NCI-H1105 (cell line): ENCODE measurements around the gene COMP.

ENCODE experiments used
- DNase-seq: peaks from one replicate; lab custom pipeline; 2025; lab: John Stamatoyannopoulos, UW

Gene COMP

DNA sequence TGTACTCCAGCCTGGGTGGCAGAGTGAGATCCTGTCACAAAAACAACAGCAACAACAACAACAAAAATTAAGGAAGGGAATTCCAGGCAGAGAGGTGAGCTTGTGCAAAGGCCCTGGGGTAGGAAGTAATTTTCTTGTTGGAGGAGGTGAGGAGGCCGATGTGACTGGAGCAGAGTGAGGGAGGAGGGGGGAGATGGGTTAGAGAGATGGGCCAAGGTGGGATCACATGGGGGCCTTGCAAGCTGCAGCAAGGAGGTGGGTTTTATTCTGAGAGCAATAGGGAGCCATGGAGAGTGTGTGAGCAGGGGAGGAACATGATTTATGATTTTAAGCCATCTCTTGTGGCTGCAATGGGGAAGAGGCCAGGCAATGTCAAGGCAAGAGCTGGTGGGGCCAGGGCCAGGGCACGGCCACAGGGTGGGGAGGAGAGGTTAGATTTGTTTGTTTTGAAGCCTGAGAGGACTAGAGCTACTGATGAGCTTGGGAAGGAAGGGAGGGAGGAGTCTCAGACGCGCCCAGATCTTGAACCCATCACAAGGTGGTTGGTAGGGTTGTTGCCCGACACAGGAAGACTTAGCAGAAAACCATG, 12.5 kb upstream of the COMP start:
- no peak for DNase-seq

DNA sequence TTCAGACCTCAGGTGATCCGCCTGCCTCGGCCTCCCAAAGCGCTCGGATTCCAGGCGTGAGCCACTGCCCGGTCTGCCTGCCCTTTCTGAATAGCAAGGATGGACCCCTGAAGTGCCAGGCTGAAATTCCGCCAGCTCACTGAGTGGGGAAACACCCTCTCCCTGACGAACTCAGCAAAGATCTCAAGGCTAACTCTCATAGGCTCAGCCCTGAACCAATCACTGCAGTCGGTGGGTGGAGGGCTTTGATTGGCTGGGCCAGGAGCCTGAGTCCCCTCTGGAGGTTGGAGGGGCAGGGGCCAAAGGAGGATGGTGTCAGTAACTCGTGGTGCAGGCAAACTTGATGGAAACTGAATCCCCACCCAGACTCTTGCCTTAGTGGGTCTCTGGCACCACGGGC, 11.2 kb upstream of the COMP start:
- no peak for DNase-seq

DNA sequence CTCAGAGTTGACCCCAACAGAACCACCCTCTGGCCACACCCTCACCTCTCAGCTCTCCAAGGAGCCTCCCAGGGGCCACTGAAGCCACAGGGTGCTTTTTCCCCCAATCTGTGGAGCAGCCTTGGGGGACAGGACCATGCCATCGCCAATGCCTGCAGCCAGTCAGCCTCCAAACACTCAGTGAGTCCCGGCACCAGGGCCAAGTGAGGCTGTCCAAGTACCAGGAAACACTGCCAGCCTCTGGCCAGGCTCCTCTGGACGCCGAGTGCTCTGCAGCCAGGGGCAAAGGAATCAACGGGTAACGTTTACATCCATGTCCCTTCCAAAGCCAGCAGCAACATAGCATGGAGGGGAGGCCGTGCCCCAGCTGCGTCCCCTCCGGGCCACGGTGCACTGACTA, 9.5 kb upstream of the COMP start:
- DNase-seq = no peak

DNA sequence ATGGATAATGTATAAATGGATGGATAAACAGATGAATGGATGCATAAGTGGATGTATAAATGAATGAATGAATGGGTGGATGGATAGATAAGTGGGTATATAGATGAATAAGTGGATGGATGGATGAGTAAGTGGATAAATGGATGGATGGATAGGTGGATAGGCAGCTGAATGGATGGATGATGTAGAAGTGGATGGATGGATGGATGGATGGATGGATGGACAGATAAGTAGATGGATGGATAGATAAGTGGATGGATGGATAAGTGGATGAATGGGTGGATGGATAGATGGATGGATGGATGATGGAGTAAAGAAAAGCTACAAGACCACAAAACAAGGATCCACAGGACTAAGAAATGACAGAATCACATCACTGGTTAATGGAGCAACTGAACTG, 9.0 kb upstream of the COMP start:
- DNase-seq = no peak

DNA sequence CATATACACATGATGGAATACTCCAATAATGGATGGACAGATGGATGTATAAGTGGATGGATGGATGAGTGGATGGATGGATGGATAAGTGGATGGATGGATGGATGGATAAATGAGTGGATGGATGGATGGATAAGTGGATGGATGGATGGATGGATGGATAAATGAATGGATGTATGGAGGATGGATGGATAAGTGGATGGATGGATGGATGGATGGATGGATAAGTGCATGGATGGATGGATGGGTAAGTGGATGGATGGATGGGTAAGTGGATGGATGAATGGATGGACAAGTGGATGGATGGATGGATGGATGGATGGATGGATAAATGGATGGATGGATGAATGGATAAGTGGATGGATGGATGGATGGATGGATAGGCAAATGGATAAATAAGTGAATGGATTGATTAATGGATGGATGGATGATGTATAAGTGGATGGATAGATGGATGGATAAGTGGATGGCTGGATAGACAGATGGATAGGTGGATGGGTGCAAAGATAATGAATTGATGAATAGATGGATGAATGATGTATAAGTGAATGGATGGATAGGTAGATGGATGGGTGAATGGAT, 8.4 kb upstream of the COMP start:
- no peak for DNase-seq

DNA sequence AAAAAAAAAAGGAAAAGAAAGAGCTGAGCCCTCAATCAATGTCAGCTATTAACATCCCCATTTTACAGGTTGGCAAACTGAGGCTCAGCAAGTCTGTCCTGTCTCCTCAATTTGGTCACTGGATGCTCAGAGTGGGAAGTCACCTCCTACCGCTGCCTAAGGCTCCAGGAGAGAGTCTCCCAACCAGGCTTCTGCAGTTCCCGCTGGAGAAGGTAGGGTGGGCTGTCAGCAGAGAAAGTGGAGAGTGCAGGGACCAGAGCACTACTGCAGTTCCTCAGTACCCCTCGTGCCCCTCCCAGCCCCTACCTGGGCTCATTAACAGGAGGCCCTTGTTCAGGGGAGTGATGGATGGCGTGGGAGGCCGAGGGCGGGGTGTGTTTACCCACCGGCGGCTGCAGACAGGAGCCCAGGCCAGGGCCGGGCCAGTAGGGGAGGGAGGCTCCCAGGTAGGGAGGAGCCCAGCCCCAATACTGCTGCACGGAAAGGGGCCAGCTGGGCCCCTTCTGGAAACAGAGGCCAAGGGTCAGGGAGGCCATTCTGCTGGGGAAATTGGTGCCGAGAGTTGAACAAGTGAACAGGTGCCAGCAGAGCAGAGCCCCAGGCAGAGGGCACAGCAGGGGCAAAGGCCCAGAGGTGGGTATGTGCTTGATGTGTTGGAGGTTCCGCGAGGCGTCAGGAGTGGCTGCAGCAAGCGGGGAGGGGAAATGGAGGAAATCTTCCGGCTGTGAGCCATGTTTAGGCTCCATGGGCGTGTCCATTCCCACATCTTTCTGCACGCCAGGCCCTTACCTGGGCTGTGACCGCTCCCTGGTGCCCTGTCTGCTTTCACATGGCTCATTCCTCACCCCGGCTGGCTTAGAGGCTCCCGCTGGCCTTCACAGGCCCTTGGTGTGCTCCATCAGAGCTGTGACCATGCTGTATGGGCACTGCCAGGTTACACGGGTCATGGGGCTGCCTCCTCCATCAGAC, 7.6 kb upstream of the COMP start:
- DNase-seq = no peak

DNA sequence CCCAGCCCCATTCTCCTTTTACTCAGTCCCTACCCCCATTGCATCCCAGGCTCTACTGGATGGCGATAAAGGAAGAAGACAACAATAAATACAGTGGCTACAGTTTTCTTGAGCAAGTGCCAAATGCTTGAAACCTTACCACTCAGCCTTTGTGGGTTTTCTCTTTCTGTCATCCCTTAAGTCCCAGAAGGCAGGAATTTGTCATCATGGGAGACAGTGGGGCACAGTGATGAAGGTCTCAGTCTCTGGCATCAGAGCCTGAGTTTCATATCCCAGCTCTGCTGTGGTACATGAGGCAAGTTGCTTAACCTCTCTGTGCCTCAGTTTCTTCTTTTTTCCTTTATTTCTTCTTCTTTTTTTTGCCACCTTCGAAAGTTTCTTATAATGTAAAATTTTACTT, 5.1 kb upstream of the COMP start:
- DNase-seq = no peak

DNA sequence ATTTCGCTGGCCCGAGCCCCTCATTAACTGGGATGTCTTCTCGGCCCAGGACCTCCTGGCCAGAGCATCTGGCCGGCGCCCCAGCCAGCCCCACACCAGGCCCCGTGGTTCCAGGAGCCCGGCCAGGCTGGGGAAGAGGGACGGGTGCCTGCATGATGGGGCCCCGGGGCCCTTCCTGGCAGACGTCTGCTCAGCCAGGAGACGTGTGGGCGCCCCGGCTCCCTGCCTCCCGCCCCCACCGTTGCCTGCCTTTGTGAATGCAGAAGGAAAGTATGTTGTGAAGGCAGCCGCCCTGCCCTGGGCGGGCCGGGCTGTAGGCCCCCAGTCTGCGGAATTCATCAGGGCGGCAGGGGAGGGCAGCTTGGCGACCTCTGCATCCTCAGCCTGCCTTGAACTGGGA, 4.4 kb upstream of the COMP start:
- no peak for DNase-seq

DNA sequence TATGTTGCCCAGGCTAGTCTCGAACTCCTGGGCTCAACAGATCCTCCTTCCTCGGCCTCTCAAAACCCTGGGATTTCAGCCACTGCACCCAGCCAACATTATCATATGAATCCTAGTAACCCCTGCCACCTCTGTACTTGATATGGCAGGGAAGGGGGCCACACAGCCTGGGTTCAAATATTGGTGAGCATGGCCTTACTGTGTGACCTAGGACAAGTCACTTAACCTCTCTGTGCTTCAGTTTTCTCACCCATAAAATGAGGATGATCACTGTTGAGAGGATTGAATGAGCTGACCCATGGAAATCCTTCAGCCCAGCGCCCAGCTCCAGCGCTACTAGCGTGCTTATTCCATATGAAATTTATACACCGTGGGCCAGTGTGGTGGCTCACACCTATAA, 3.6 kb upstream of the COMP start:
- no peak for DNase-seq

DNA sequence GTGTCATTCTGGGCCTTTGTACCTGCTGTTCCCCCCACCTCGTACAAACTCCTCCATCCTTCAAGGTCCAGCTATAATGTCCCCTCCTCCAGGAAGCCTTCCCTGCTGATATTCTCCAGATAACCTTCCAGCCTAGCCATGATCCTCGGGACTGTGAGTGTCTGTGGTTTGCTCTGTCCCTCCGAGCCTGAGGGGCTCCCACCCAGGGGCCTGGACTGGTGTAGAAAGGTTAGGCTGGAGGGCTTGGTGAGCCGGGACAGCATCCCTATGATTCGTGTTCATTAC, 2.9 kb upstream of the COMP start:
- DNase-seq = no peak

DNA sequence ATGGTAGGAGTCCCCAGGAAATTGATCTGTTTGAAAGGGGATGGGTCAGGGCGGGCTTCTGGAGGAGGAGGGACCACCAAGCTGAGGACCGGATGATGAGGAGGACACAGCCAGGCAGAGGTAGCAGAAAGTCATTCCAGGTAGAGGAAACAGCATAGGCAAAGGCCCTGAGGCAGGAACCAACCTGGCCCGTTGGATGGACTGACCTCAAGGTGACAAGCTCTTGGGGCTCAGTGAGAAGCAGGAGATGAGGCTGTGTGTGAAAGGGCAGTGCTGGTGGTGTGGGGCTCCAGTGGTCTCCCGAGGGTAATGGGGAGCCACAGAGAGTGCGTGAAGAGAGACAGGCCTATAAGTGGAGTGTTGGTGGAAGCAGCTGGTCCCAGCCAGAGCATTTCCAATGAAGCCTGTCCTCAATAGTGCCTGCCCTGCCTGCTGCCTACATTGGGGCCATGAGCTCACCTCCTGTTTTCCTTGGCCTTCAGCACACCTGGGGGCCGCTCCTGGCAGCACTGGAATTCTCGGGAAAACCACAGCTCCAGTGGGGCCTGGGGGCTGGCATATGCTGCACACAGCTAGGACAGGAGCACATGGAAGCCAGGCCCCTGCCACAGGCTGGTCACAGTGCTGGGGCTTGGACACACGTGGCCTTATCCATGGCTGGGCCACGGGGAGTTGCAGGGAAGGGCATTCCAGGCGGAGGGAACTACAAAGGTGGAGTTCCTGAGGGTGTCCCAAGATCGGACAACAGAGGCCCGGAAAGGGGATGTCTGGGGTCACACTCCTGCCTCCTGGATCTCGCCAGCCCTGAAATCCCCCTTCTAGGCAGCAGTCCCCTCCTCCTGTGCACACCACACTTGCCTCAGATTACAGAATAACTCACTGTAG, 2.3 kb upstream of the COMP start:
- DNase-seq = no peak

DNA sequence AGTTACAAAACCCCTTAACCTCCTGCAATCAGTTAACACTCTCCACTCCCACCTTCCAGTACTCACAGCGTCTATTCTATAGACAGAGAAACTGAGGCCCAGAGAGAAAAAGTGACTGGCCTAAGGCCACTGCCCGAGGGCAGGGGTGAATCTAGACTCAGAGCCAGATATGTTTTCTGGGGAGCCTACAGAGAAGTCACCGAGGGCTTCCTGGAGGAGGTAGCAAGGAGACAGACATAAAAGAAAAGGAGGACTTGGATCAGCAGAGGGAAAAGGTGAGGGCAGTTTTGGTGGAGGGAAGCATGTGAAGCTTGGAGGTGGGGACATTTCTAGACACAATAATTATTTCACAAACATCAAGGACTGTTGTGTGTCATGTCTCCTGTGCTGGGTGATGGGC, 1.6 kb upstream of the COMP start:
- DNase-seq = no peak

DNA sequence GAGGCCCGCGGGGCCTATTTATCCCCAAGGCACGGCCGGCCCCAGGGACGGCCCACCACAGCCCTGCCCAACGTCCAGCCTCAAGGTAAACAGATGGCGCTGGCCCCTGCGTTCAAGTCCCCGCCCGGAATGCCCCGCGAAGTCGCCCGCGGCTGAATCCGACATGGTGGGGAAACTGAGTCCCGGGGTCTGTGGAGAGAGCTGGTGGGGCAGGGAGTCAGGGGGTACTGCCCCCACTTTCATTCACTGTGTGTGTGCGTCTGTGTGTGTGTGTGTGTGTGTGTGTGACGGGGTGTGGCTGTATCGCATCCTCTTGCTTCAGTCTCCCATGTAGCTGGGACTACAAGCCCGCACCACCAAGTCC, 192 bp upstream of the COMP start:
- DNase-seq = no peak

DNA sequence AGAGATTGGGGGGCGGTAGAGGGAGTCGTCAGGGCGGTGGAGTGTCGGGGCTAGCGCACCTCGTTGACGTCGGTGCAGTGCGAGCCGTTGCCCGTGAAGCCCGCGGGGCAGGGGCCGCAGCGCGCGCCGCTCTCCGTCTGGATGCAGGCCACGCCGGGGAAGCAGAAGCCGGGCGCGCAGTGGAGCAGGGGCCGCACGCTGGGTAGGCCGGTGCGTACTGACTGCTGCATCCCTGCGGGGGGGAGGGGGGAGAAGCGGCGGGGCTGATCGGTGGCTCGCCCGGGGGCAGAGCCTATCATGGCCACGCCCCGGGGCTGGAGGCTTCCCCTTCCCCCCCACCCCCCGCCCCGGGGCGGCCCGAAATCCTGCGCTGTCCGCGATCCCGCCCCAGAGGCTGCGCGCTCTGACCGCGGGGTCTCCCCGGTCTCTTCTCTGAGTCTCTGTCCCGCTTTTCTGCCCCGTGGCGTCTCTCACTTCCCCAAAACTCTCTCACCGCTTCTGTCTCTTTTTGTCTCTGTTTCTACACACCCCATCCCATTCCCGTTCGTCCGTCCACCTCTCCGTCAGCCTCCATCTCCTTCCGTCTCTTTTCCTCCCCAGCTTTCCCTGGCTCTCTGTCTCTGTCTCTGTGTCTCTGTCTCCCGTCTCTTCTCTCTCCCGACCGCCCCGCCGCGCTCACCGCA, 1.1 kb downstream of the COMP start:
- DNase-seq = peak; percentile 43

DNA sequence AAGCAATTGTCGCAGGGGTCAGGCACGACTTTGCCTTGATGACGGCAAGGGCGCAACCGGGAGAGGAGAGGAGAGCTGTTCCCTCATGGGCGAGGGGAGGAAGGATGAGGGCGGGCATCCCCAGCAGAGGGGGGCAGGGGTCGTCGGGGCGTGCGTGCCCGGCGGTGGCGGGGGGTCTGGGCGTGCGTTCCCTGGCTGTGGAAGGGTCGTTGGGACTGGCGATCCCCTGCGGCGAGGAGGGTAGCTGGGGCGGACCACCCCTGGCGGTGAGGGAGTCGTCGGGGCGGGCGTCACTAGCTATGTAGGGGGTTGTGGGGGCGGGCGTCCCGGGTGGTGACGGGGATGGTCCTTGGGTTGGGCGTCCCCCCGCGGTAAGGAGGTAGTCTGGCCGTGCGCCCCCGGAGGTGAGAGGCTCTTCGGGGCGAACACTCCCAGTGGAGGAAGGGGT, 1.7 kb downstream of the COMP start:
- DNase-seq = no peak

DNA sequence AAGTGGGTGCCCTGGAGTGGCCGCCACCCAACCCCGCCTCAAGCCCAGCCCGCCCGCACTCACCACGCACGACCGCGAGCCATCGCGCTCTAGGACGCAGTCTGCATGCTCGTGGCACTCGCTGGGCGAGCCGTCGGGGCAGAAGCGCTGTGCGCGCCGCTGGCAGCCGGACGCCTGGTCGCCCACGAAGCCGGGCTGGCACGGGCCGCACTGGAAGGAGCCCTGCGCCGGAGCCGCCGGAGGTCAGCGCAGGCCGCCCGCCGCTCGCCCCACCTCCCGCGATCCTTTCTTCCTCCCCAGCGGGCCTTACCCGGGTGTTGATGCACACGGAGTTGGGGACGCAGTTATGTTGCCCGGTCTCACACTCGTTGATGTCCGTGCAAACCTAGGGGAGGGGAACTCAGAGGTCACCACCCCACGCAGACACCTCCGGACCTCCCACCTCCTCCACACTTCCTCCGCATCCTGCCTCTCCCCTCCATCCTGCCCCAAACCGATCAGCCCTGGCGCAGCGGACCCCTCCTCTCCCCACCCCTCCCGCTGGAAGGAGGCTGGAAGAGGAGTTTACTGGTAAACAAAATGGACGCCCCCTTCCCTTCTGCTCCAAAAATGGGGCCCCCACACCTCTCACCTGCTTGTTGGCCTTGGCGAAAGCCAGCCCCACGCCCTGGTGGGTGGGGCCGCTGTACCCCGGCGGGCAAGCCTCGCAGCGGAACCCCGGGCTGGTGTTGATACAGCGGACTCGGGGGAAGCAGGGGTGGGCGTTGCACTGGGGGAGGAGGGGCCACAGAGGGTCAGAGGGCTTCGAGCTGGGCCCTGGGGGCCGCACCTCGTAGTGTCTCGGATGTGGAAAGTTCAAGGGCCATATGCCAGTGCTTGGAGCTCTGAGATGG, 2.3 kb downstream of the COMP start:
- DNase-seq = no peak

DNA sequence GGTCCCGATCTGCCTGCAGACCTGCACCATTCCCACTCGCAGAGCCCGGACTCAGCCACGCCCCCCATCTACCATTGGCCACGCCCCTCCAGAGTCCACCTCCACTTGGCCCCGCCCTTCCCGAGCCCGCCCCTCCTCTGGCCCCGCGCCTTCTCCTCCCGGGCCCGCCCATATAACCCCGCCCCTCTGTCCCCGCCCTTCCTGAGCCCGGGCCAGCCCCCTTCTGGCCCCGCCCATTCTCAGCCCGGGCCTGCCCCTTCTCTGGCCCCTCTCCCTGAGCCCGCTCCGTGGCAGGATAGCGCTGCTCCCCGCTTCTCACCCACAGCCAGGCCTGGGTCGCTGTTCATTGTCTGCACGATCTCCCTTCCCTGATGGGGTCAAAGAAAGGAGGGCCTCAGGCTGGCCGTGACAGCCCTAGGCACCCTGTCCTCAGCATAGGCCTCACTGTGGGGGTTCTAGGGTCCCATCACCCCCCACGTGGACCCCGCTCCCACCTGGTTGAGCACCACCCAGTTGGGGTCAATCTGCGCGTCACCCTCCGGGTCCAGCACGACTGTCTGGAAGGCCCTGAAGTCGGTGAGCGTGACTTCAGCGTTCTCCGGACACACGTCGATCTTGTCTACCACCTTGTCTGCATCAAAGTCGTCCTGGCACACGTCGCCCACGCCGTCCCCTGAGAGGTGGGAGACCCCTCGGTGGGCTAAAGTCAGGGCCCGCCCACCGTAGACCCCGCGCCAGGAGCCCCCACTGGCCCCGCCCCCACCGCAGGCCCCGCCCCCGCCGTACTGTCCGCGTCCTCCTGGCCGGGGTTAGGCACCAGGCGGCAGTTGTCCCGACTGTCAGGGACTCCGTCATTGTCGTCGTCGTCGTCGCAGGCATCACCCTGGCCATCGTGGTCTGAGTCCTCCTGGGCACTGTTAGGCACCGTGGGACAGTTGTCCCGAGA, 5.7 kb downstream of the COMP start:
- DNase-seq = peak; percentile 81

DNA sequence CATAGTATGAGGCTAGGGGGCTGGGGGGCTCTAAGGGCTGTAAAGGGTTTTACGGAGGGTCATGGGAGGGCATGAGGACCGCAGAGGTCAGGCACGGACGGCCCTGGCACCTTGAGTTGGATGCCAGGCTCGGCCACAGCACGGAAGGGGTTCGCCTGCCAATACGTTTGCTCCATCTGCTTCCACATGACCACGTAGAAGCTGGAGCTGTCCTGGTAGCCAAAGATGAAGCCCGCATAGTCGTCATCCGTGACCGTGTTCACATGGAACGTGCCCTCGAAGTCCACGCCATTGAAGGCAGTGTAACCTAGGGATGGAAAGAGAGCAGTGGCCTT, 6.4 kb downstream of the COMP start:
- no peak for DNase-seq

DNA sequence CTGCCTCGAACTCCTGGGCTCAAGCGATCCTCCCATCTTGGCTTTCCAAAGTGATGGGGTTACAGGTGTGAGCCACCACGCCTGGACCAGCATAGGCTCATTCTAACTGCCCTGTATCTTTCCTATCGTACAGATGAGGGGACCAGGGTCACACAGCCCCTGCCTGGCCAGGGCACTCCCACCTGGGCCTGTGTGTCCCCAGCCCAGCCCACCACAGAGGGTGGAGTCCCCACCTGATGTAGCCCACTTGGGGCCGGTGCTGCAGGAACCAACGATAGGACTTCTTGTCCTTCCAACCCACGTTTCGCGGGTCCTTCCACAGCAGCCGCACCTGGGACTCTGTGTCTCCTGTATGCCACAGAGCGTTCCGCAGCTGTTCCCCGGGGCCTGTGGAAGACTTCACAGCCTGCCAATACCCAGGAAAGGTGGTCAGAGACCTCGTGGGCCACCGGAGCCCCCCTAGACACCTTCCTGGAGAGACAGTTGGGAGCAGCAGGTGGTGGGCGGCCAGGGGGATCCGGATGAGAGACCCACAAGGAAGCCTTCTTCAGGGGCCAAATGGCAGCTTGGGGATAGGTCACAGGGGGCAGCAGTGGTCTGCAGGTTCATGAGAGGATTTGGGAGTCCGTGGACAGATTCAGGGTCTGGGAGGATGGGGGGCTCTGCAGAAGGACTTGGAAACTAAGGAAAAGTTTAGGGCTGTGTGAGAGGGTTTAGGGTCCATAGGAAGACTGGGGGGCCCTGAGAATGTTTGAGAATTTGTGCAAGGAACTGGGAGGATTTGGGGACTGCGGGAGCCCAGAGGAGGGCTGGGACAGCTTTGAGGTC, 6.9 kb downstream of the COMP start:
- DNase-seq = no peak
